NT2/D1 (cell line): ENCODE measurements around the gene RASAL2.

Source experiments
- SUZ12 ChIP-seq: IDR thresholded peaks from 2 replicates; pipeline ENCODE4 v1.6.1; 2011; ENCODE audit not compliant: insufficient read length, insufficient read depth; ENCODE audit errors: extremely low read depth
- ZNF274 ChIP-seq: IDR thresholded peaks from 2 replicates; pipeline ENCODE4 v1.6.1; 2011; ENCODE audit warnings: mild to moderate bottlenecking, low read depth, low read length

- TF ChIP-seq SUZ12 (no peak), ZNF274 (no peak)
These were observed 45.5 kb upstream of the RASAL2 start for GRCh38 chr1:178048426-178048825.
